Measurements from ENCODE around the gene EFTUD2. TPM values are rescaled to one million over a fixed set of nuclear protein-coding genes. Genes with fewer than 3 reads are reported as not detected.

EFTUD2 gene
- total and polyA plus RNA-seq, 2 experiments from 2014 or later: 65.2 to 87.0 TPM

DNA sequence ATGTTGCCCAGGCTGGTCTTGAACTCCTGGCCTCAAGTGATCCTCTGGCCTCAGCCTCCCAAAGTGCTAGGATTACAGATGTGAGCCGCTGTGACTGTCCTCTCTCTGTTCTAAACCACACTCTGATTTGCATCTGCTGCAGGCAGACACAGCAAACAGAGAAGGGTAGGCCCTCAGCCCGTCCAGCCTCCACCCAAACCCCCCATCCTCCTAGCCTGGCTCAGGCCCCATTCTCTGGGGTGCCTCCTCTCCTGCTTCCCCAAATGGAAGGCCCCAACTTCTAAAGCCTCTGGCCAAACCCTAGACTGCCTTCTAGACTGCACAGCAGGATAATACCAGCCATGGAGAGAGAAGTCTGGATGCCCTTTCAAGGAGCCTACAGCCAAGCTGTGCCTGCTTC is 20.2 kb upstream of the EFTUD2 start:
- Histone ChIP-seq H3K27me3 (peaks cover 14% of the 10 kb centered on the region), H3K9me2 (replicated peaks; ENCODE audit: insufficient read depth) (no peaks in the 10 kb centered on the region), H3K79me2 (no peaks in the 10 kb centered on the region), H3K4me2 (no peak overlapping the region), H3K4me3 (no peak overlapping the region), H4K20me1 (ENCODE audit: insufficient read depth, poor library complexity, severe bottlenecking) (no peaks in the 10 kb centered on the region), H3K4me1 (ENCODE audit: insufficient read depth) (no peaks in the 10 kb centered on the region), H2AFZ (no peak overlapping the region), H3K36me3 (replicated peaks; ENCODE audit: insufficient read depth, low read depth) (no peaks in the 10 kb centered on the region), H3K9me3 (ENCODE audit: low read depth) (no peaks in the 10 kb centered on the region), H3K27ac (no peak overlapping the region)
- no peak for DNase-seq (ENCODE audit: low spot score)
- WGBS (ENCODE audit: low lambda C conversion rate, missing lambda C conversion rate): 80% methylated on average over 2 of the region's 2 CpGs
- TF ChIP-seq EZH2 (IDR thresholded peaks at IDR 0.05; ENCODE audit: borderline replicate concordance) (no peak), EZH2phosphoT487 (IDR thresholded peaks at IDR 0.05; ENCODE audit: low read depth, severe bottlenecking, unreplicated experiment) (no peak)
- TF ChIP-seq, protein P1, sequence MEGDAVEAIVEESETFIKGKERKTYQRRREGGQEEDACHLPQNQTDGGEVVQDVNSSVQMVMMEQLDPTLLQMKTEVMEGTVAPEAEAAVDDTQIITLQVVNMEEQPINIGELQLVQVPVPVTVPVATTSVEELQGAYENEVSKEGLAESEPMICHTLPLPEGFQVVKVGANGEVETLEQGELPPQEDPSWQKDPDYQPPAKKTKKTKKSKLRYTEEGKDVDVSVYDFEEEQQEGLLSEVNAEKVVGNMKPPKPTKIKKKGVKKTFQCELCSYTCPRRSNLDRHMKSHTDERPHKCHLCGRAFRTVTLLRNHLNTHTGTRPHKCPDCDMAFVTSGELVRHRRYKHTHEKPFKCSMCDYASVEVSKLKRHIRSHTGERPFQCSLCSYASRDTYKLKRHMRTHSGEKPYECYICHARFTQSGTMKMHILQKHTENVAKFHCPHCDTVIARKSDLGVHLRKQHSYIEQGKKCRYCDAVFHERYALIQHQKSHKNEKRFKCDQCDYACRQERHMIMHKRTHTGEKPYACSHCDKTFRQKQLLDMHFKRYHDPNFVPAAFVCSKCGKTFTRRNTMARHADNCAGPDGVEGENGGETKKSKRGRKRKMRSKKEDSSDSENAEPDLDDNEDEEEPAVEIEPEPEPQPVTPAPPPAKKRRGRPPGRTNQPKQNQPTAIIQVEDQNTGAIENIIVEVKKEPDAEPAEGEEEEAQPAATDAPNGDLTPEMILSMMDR (IDR thresholded peaks at IDR 0.05; ENCODE audit: poor library complexity): no peak

DNA sequence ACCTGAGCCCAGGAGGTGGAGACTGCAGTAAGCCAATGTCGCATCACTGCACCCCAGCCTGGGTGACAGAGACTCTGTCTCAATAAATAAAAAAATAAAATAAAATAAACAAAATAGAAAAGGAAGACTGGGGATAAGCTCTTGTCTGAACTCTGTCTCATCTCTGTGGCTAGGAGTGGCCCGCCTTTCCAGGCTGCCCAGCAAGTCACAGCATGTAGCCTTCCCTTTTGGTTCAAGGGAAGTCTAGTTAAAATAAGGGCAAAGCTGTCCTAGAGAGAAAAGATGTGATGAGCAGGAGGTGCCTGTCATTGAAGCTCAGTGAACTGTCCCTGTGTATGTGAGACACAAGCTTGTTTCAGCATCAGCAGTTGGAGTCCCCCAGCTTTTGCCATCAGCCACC is 18.8 kb upstream of the EFTUD2 start:
- no peak for DNase-seq (ENCODE audit: low spot score)
- no peaks in the 10 kb centered on the region for H4K20me1 ChIP-seq (ENCODE audit: insufficient read depth, poor library complexity, severe bottlenecking)
- H3K27ac ChIP-seq: no peak overlapping the region
- TF ChIP-seq, protein P1 (IDR thresholded peaks at IDR 0.05; ENCODE audit: poor library complexity): no peak
- TF ChIP-seq EZH2 (IDR thresholded peaks at IDR 0.05; ENCODE audit: borderline replicate concordance) (no peak), EZH2phosphoT487 (IDR thresholded peaks at IDR 0.05; ENCODE audit: low read depth, severe bottlenecking, unreplicated experiment) (no peak)
- 95% methylated on average over 2 of the region's 2 CpGs for WGBS (ENCODE audit: low lambda C conversion rate, missing lambda C conversion rate)
- H3K27me3 ChIP-seq: peaks cover 14% of the 10 kb centered on the region
- H3K9me3 ChIP-seq (ENCODE audit: low read depth): no peaks in the 10 kb centered on the region
- no peaks in the 10 kb centered on the region for H3K79me2 ChIP-seq
- H3K4me2 ChIP-seq: no peak overlapping the region
- no peak overlapping the region for H2AFZ ChIP-seq
- H3K36me3 ChIP-seq (replicated peaks; ENCODE audit: insufficient read depth, low read depth): no peaks in the 10 kb centered on the region
- H3K9me2 ChIP-seq (replicated peaks; ENCODE audit: insufficient read depth): no peaks in the 10 kb centered on the region
- no peaks in the 10 kb centered on the region for H3K4me1 ChIP-seq (ENCODE audit: insufficient read depth)
- no peak overlapping the region for H3K4me3 ChIP-seq

DNA sequence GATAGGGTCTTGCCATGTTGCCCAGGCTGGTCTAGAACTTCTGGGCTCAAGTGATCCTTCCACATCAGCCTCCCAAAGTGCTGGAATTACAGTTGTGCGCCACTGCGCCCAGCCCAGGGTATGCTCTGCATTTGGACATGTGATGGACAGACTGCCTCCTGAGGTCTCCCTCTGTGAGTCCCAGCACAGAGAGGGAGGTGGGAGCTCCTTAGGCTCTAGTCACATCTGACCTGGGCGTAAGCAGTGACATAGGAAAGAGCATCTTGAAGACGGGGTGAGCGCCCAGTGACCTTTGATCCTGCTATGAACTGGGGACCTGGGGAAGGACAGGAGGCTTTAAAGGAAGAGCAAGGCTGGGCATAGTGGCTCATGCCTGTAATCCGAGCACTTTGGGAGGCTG is 18.2 kb upstream of the EFTUD2 start:
- TF ChIP-seq EZH2 (IDR thresholded peaks at IDR 0.05; ENCODE audit: borderline replicate concordance): no peak
- TF ChIP-seq, protein P1 (IDR thresholded peaks at IDR 0.05; ENCODE audit: poor library complexity): no peak
- no peak for TF ChIP-seq EZH2phosphoT487 (IDR thresholded peaks at IDR 0.05; ENCODE audit: low read depth, severe bottlenecking, unreplicated experiment)
- Histone ChIP-seq H3K4me2 (no peak overlapping the region), H3K9me2 (replicated peaks; ENCODE audit: insufficient read depth) (no peaks in the 10 kb centered on the region), H3K27me3 (peaks cover 14% of the 10 kb centered on the region), H3K4me1 (ENCODE audit: insufficient read depth) (no peaks in the 10 kb centered on the region), H3K4me3 (no peak overlapping the region), H4K20me1 (ENCODE audit: insufficient read depth, poor library complexity, severe bottlenecking) (no peaks in the 10 kb centered on the region), H2AFZ (no peak overlapping the region), H3K9me3 (ENCODE audit: low read depth) (no peaks in the 10 kb centered on the region), H3K27ac (no peak overlapping the region), H3K79me2 (no peaks in the 10 kb centered on the region), H3K36me3 (replicated peaks; ENCODE audit: insufficient read depth, low read depth) (no peaks in the 10 kb centered on the region)
- no peak for DNase-seq (ENCODE audit: low spot score)
- 92% methylated on average over 6 of the region's 6 CpGs for WGBS (ENCODE audit: low lambda C conversion rate, missing lambda C conversion rate)

DNA sequence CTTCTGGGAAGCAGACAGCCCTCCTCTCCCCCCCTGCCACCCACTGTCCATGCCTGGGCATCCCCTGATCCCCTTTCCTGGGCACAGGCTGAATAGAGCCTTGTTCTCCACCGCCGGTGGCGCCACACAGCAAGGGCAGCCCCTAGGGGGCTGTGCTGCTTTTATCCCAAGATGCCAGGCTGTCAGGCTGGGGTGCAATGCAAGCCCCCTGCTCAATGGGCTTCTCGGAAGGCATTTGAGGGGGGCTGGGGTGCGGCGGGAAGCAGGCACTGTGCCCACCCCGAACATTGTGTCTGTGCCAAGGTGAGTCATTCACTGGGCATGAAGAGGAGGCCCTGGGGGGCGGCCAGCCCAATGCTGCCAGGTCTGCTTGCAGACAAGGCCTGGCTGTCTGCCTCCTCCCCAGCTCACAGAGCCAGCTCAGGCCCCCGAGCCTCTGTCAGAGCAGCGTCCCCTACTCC is 17.6 kb upstream of the EFTUD2 start:
- Histone ChIP-seq H2AFZ (no peak overlapping the region), H3K4me2 (no peak overlapping the region), H3K27me3 (peaks cover 14% of the 10 kb centered on the region), H3K36me3 (replicated peaks; ENCODE audit: insufficient read depth, low read depth) (no peaks in the 10 kb centered on the region), H3K4me1 (ENCODE audit: insufficient read depth) (no peaks in the 10 kb centered on the region), H3K9me3 (ENCODE audit: low read depth) (no peaks in the 10 kb centered on the region), H3K4me3 (no peak overlapping the region), H3K27ac (no peak overlapping the region), H3K79me2 (no peaks in the 10 kb centered on the region), H3K9me2 (replicated peaks; ENCODE audit: insufficient read depth) (no peaks in the 10 kb centered on the region), H4K20me1 (ENCODE audit: insufficient read depth, poor library complexity, severe bottlenecking) (no peaks in the 10 kb centered on the region)
- TF ChIP-seq, protein P1 (IDR thresholded peaks at IDR 0.05; ENCODE audit: poor library complexity): no peak
- TF ChIP-seq EZH2phosphoT487 (IDR thresholded peaks at IDR 0.05; ENCODE audit: low read depth, severe bottlenecking, unreplicated experiment) (no peak), EZH2 (IDR thresholded peaks at IDR 0.05; ENCODE audit: borderline replicate concordance) (no peak)
- 91% methylated on average over 10 of the region's 10 CpGs for WGBS (ENCODE audit: low lambda C conversion rate, missing lambda C conversion rate)
- DNase-seq (ENCODE audit: low spot score): peak; percentile 39

All from hepatocyte (in vitro differentiated cells).